Natural killer cell (primary cell): ENCODE results near the gene PDE2A. TPM values are rescaled to one million over a fixed set of nuclear protein-coding genes. Genes with fewer than 3 reads are reported as not detected.

ENCODE experiments used
- ATAC-seq, 3 donors: fragments of 150-1000 bp in 2 of 3; fragments of 200-7000 bp in 1 of 3; cut with Tn5 transposase; 1 replicate in 1 of 3; 2 replicates in 2 of 3; pipeline ENCODE4 v1.10.0; 2021; ENCODE audit warnings: mild to moderate bottlenecking in 2 of 3, moderate library complexity in 2 of 3
- DNase-seq, 2 donors: peaks; one replicate each; pipeline versions ENCODE4 v3.0.0 to v3.0.0-alpha.2; 2013 to 2021; ENCODE audit warnings: mixed read lengths in 1 of 2
- H3K27ac ChIP-seq: one replicate; pipeline ENCODE4 v1.5.1; 2013; ENCODE audit warnings: mild to moderate bottlenecking, low read length
- H3K27me3 ChIP-seq: one replicate; pipeline ENCODE4 v1.6.1; 2013; ENCODE audit warnings: low read length; ENCODE audit not compliant: control insufficient read depth, insufficient read depth
- H3K36me3 ChIP-seq: one replicate; pipeline ENCODE4 v1.6.1; 2013; ENCODE audit warnings: low read length; ENCODE audit not compliant: control insufficient read depth, insufficient read depth
- H3K4me1 ChIP-seq: one replicate; pipeline ENCODE4 v1.6.1; 2013; ENCODE audit warnings: low read length; ENCODE audit not compliant: control insufficient read depth, insufficient read depth
- H3K4me3 ChIP-seq: one replicate; pipeline ENCODE4 v1.5.1; 2013; ENCODE audit warnings: low read length
- H3K9me3 ChIP-seq: one replicate; pipeline ENCODE4 v1.6.1; 2013; ENCODE audit warnings: low read length; ENCODE audit not compliant: control insufficient read depth, insufficient read depth
- H3K27ac Mint-ChIP-seq, 2 donors: one replicate each; pipeline ENCODE4 v1.8.0; 2022; ENCODE audit warnings: mild to moderate bottlenecking in 2 of 2, mixed read lengths in 2 of 2, moderate library complexity in 1 of 2
- H3K27me3 Mint-ChIP-seq, 2 donors: one replicate each; pipeline ENCODE4 v1.8.0; 2022; ENCODE audit warnings: low read depth in 2 of 2, mixed read lengths in 2 of 2
- H3K36me3 Mint-ChIP-seq: one replicate; pipeline ENCODE4 v1.8.0; 2022; ENCODE audit warnings: mixed read lengths
- H3K4me1 Mint-ChIP-seq, 2 donors: one replicate each; pipeline ENCODE4 v1.8.0; 2022; ENCODE audit warnings: mixed read lengths in 2 of 2
- H3K4me3 Mint-ChIP-seq: one replicate; pipeline ENCODE4 v1.8.0; 2022; ENCODE audit warnings: mild to moderate bottlenecking, moderate library complexity, mixed read lengths
- H3K9me3 Mint-ChIP-seq, 2 donors: one replicate each; pipeline ENCODE4 v1.8.0; 2022; ENCODE audit warnings: mixed read lengths in 2 of 2
- WGBS: methylation state at CpG from one replicate; pipeline ENCODE4 v1.1.7; 2013; ENCODE audit warnings: missing lambda C conversion rate; ENCODE audit not compliant: insufficient coverage; 5-methylcytosine and 5-hydroxymethylcytosine counted together
- intact Hi-C: fragments of 100-400 bp; cut with micrococcal nuclease; formaldehyde crosslinking; loops from one replicate; pipeline ENCODE4 v1.14.2; 2022
- total RNA-seq, 4 donors: library from RNA; stranded (reverse); fragments of 120-200 nt in 1 of 4; gene quantifications; one replicate each; pipeline versions ENCODE4 v1.2.3 to v1.2.4, GENCODE V29; 2013 to 2022
- TF ChIP-seq, protein P1 (sequence below): fragments of 200-600 bp; IDR thresholded peaks from one replicate; pipeline ENCODE4 v1.8.0; 2022; ENCODE audit warnings: antibody characterized with exemption

The PDE2A gene
- total RNA-seq, 3 donors from 2014 or later (not counting 1 experiment from before 2014, with no cell fraction given) = 8.7 to 11.9 (median 9.0) TPM

DNA sequence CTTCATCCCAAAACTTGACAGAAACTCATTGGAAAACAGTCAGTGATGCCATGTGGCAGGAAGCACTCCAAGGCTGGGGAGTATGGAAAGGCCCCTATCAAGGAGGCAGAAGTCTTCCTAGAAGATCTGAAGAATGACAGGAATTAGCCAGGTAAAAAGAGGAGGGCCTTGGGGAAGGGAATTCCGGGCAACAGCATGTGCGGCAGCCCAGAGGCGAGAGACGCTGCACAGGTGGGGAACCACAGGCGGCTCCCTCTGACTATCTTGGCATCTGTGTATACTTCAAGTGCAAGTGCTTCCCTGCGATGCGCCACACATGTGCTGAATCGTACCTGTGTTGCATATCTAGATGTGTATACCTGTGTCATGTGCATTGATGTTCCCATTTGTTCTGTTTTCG is 12.7 kb downstream of the PDE2A start:
- no peaks in the 10 kb centered on the region for H3K27me3 ChIP-seq
- no peaks in the 10 kb centered on the region for H3K9me3 Mint-ChIP-seq
- no peak overlapping the region for H3K27ac Mint-ChIP-seq
- H3K27me3 Mint-ChIP-seq = peaks cover 0 to 20% of the 10 kb centered on the region in 2 donors
- H3K27ac ChIP-seq = no peak overlapping the region
- no peaks in the 10 kb centered on the region for H3K4me1 ChIP-seq
- intact Hi-C loops = no loop called here
- H3K4me3 ChIP-seq = no peak overlapping the region
- no peak for ATAC-seq
- no peak overlapping the region for H3K4me3 Mint-ChIP-seq
- DNase-seq = no peak
- no peaks in the 10 kb centered on the region for H3K4me1 Mint-ChIP-seq
- no peaks in the 10 kb centered on the region for H3K36me3 ChIP-seq
- H3K9me3 ChIP-seq = no peaks in the 10 kb centered on the region
- no peaks in the 10 kb centered on the region for H3K36me3 Mint-ChIP-seq
- 89% methylated on average over 9 of the region's 9 CpGs for WGBS
- TF ChIP-seq, protein P1, sequence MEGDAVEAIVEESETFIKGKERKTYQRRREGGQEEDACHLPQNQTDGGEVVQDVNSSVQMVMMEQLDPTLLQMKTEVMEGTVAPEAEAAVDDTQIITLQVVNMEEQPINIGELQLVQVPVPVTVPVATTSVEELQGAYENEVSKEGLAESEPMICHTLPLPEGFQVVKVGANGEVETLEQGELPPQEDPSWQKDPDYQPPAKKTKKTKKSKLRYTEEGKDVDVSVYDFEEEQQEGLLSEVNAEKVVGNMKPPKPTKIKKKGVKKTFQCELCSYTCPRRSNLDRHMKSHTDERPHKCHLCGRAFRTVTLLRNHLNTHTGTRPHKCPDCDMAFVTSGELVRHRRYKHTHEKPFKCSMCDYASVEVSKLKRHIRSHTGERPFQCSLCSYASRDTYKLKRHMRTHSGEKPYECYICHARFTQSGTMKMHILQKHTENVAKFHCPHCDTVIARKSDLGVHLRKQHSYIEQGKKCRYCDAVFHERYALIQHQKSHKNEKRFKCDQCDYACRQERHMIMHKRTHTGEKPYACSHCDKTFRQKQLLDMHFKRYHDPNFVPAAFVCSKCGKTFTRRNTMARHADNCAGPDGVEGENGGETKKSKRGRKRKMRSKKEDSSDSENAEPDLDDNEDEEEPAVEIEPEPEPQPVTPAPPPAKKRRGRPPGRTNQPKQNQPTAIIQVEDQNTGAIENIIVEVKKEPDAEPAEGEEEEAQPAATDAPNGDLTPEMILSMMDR = no peak

DNA sequence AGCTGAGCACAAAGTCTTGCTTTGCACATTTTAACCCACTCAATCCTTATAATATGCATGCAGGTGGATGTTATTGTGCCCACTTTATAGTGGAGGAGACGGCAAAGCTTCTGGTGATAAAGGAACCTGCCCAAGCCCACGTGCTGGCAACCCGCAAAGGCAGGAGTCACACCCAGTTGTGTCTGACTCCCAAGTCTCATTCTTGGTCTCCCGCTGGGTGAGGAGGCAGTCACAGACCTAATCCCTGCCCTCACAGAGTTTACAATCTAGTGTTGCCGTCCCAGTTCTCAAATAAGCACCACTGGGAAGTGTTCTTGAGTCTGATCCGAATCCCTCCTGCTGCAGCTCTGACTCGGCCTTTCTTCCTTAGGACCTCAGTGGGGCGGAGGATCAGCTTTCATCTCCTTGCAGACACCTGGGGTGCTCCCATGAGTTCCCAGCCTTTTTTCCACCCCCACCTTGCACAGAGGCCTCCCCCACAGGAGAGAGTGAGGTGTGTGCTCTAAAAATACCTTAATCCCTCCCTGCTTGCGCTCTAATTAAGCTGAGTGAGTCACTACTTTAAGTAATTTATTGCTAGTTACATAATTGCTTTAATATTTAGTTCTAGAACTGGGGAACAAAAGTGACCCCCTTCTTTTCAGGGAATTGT is 15.1 kb downstream of the PDE2A start:
- no peak overlapping the region for H3K27ac ChIP-seq
- no peak overlapping the region for H3K27ac Mint-ChIP-seq
- H3K36me3 Mint-ChIP-seq = no peaks in the 10 kb centered on the region
- no peak overlapping the region for H3K4me3 ChIP-seq
- no peak for ATAC-seq
- intact Hi-C loops = no loop called here
- H3K9me3 ChIP-seq = no peaks in the 10 kb centered on the region
- H3K4me1 ChIP-seq = no peaks in the 10 kb centered on the region
- H3K9me3 Mint-ChIP-seq = no peaks in the 10 kb centered on the region
- no peaks in the 10 kb centered on the region for H3K27me3 ChIP-seq
- no peak overlapping the region for H3K4me3 Mint-ChIP-seq
- 91% methylated on average over 8 of the region's 9 CpGs for WGBS
- no peaks in the 10 kb centered on the region for H3K36me3 ChIP-seq
- no peak for DNase-seq
- no peaks in the 10 kb centered on the region for H3K4me1 Mint-ChIP-seq
- peaks cover 0 to 13% of the 10 kb centered on the region in 2 donors for H3K27me3 Mint-ChIP-seq
- TF ChIP-seq, protein P1 = no peak

DNA sequence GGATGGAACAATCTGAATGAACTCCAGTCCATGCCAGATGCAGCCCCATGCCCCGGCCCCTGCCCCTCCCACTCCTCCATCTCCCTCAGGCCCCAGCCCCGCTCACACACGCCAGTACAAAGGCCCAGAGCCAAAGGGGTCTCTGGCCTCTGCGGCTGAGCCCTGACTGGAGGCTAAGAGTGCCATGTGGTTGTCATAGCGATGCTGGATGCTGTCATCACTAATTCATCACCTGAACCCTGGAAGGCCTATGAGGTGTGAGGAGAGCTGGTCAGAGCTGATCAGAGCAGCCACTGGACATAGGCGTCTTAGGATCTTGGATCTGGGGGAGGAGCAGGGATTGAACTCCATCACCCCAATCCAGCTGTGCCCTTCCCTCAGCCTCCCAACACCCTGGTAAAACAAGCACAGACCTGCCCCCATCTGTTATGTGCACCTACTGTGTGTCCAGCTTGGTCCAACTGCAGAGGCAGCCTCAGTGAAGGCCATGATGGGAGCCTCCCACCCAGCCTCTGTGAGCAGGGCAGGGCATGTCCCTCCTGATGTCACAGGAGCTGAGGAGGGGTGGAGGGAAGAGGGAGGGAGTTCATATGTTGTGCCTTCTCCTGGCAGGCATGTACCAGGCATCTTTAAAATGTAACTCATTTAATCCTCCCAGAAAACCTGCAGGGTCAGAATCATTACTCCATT is 16.7 kb downstream of the PDE2A start:
- intact Hi-C loops = no loop called here
- Mint-ChIP-seq H3K36me3 (no peaks in the 10 kb centered on the region), H3K27me3 (peaks cover 0 to 16% of the 10 kb centered on the region in 2 donors), H3K4me3 (no peak overlapping the region), H3K9me3 (no peaks in the 10 kb centered on the region), H3K4me1 (no peaks in the 10 kb centered on the region), H3K27ac (no peak overlapping the region)
- H3K36me3 ChIP-seq = no peaks in the 10 kb centered on the region
- TF ChIP-seq, protein P1 = no peak
- no peaks in the 10 kb centered on the region for H3K4me1 ChIP-seq
- H3K27ac ChIP-seq = no peak overlapping the region
- DNase-seq (no peak), ATAC-seq (no peak)
- H3K9me3 ChIP-seq = no peaks in the 10 kb centered on the region
- WGBS = 63% methylated on average over 4 of the region's 6 CpGs
- H3K4me3 ChIP-seq = no peak overlapping the region
- no peaks in the 10 kb centered on the region for H3K27me3 ChIP-seq
